Stomach (tissue), 4 donors: Measurements from ENCODE around the gene LMX1A.

Experiments used
- POLR2A ChIP-seq, 4 donors: fragments of 450-650 bp; IDR thresholded peaks; one replicate each; pipeline ENCODE4 v1.6.1; 2016; ENCODE audit warnings: antibody characterized with exemption in 4 of 4, control low read depth in 2 of 4, mild to moderate bottlenecking in 1 of 4, moderate library complexity in 1 of 4
- POLR2AphosphoS5 ChIP-seq, 3 donors: sonication (generic); formaldehyde crosslinking; IDR thresholded peaks; one replicate each; pipeline ENCODE4 v1.6.1; 2016; ENCODE audit warnings: antibody characterized with exemption in 3 of 3

DNA sequence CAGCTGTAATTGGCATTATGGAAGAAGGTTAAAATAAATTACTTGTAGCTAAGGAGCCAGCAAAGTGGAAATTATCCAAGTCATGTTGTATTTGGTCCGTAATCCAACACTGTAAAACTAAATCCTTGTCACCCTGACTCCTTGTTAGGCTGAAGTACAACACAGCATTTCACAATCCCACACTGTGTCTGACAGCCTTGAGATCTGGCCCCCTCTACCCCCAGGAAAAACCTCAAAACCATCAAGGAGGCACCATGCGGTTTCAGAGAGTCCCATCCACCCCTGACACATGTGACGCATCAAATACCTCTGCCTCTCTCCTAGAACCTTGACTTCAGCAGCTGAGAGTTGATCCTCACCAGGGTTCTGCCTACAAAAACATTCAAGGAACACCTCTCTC is 41.0 kb downstream of the LMX1A start:
- TF ChIP-seq POLR2AphosphoS5 (IDR thresholded peaks at IDR 0.05), result no peak
- no peak for TF ChIP-seq POLR2A (IDR thresholded peaks at IDR 0.05)
